Neural cell (in vitro differentiated cells): ENCODE results near the gene MAP4K2. TPM values are rescaled to one million over a fixed set of nuclear protein-coding genes. Genes with fewer than 3 reads are reported as not detected.

Source experiments
- H2AFZ ChIP-seq: fragments of 200-600, 300-800 bp; sonication (generic), shearing (Covaris generic); 2 replicates; pipeline ENCODE4 v1.6.0; 2014; ENCODE audit warnings: low read depth, mild to moderate bottlenecking, antibody characterized with exemption, low read length, moderate library complexity
- H3F3A ChIP-seq: fragments of 200-600 bp; shearing (Covaris generic); 2 replicates; pipeline ENCODE4 v1.6.1; 2016; ENCODE audit warnings: mild to moderate bottlenecking, moderate library complexity, mixed read lengths, antibody characterized with exemption, low read length; ENCODE audit not compliant: insufficient read depth, poor library complexity, severe bottlenecking
- H3K27ac ChIP-seq: fragments of 200-600, 300-800 bp; sonication (generic), shearing (Covaris generic); 2 replicates; pipeline ENCODE4 v1.5.1; 2014; ENCODE audit warnings: mild to moderate bottlenecking, low read length, moderate library complexity
- H3K27me3 ChIP-seq: fragments of 300-800, 200-600 bp; sonication (generic), shearing (Covaris generic); 2 replicates; pipeline ENCODE4 v1.6.0; 2014; ENCODE audit warnings: mild to moderate bottlenecking, low read depth, low read length, moderate library complexity; ENCODE audit not compliant: insufficient read depth
- H3K36me3 ChIP-seq: fragments of 300-800, 200-600 bp; sonication (generic), shearing (Covaris generic); 2 replicates; pipeline ENCODE4 v1.5.1; 2014; ENCODE audit warnings: mild to moderate bottlenecking, antibody characterized with exemption, low read length, moderate library complexity; ENCODE audit not compliant: insufficient read depth
- H3K4me2 ChIP-seq: fragments of 300-800, 200-600 bp; sonication (generic), shearing (Covaris generic); 2 replicates; pipeline ENCODE4 v1.6.0; 2014; ENCODE audit warnings: mild to moderate bottlenecking, low read length
- H3K4me3 ChIP-seq: fragments of 300-800, 200-600 bp; sonication (generic), shearing (Covaris generic); 2 replicates; pipeline ENCODE4 v1.5.1; 2014; ENCODE audit warnings: mild to moderate bottlenecking, low read length, moderate library complexity
- H3K79me2 ChIP-seq: fragments of 200-600 bp; shearing (Covaris generic); replicated peaks from 2 replicates; pipeline ENCODE4 v1.6.0; 2014; ENCODE audit warnings: mild to moderate bottlenecking, low read length, moderate library complexity; ENCODE audit not compliant: insufficient read depth
- H3K9ac ChIP-seq: fragments of 300-800, 200-600 bp; sonication (generic), shearing (Covaris generic); 2 replicates; pipeline ENCODE4 v1.6.1; 2016; ENCODE audit warnings: mild to moderate bottlenecking, low read length, mixed read lengths
- H3K9me2 ChIP-seq: fragments of 200-600 bp; shearing (Covaris generic); 2 replicates; pipeline ENCODE4 v1.6.1; 2016; ENCODE audit warnings: mild to moderate bottlenecking, low read length, mixed read lengths; ENCODE audit not compliant: insufficient read depth
- H3K9me3 ChIP-seq: fragments of 200-600, 300-800 bp; sonication (generic), shearing (Covaris generic); 2 replicates; pipeline ENCODE4 v1.6.1; 2016; ENCODE audit warnings: mild to moderate bottlenecking, mixed run types, low read length, moderate library complexity, mixed read lengths
- H4K20me1 ChIP-seq: fragments of 200-600 bp; shearing (Covaris generic); 2 replicates; pipeline ENCODE4 v1.6.1; 2016; ENCODE audit warnings: mild to moderate bottlenecking, mixed run types; ENCODE audit not compliant: insufficient read depth
- CTCF ChIP-seq: fragments of 450-650 bp; IDR thresholded peaks from 2 replicates; pipeline ENCODE4 v1.5.1; 2014; ENCODE audit warnings: antibody characterized with exemption, mild to moderate bottlenecking, moderate library complexity; ENCODE audit not compliant: poor library complexity, severe bottlenecking
- EP300 ChIP-seq: fragments of 450-650 bp; conservative IDR thresholded peaks from 2 replicates; pipeline ENCODE4 v1.6.1; 2014; ENCODE audit warnings: antibody characterized with exemption, mild to moderate bottlenecking, moderate library complexity; ENCODE audit not compliant: poor library complexity, severe bottlenecking
- EZH2 ChIP-seq: fragments of 200-600, 300-800 bp; shearing (Covaris generic), sonication (generic); IDR thresholded peaks from 2 replicates; pipeline ENCODE4 v1.6.1; 2014; ENCODE audit warnings: antibody characterized with exemption, low read length, borderline replicate concordance, mild to moderate bottlenecking; ENCODE audit not compliant: insufficient read depth, poor library complexity, severe bottlenecking
- MXI1 ChIP-seq: fragments of 450-650 bp; conservative IDR thresholded peaks from 2 replicates; pipeline ENCODE4 v1.6.1; 2014; ENCODE audit warnings: antibody characterized with exemption, mild to moderate bottlenecking; ENCODE audit not compliant: poor library complexity, severe bottlenecking
- POLR2AphosphoS5 ChIP-seq: IDR thresholded peaks from 2 replicates; pipeline ENCODE4 v1.6.1; 2012
- RAD21 ChIP-seq: fragments of 450-650 bp; conservative IDR thresholded peaks from 2 replicates; pipeline ENCODE4 v1.6.1; 2014; ENCODE audit warnings: antibody characterized with exemption, mild to moderate bottlenecking, moderate library complexity
- SMC3 ChIP-seq: fragments of 450-650 bp; conservative IDR thresholded peaks from 2 replicates; pipeline ENCODE4 v1.6.1; 2014; ENCODE audit warnings: antibody characterized with exemption, mild to moderate bottlenecking, moderate library complexity; ENCODE audit not compliant: poor library complexity
- TAF1 ChIP-seq: IDR thresholded peaks from 2 replicates; pipeline ENCODE4 v1.6.1; 2012; ENCODE audit warnings: low read depth
- polyA plus RNA-seq: library from polyadenylated mRNA; depleted of rRNA; stranded (reverse); fragments of >200 nt; gene quantifications from 2 replicates; pipeline ENCODE4 v1.2.3, GENCODE V29; 2014
- TF ChIP-seq, protein P1 (sequence below): IDR thresholded peaks from 2 replicates; pipeline ENCODE4 v1.6.1; 2012; ENCODE audit warnings: borderline replicate concordance

Gene MAP4K2
- polyA plus RNA-seq, 1 donor from 2014 or later, result 12.4 TPM

GRCh38 chr11:64778223-64778472 is 24.9 kb downstream of the MAP4K2 start:
- Histone ChIP-seq H3K4me2 (no peak overlapping the region), H3K4me3 (peak overlapping the region; percentile 72), H3F3A (peaks cover 7% of the 10 kb centered on the region), H3K9ac (peak overlapping the region; percentile 97), H4K20me1 (peaks cover 30% of the 10 kb centered on the region), H3K27me3 (no peaks in the 10 kb centered on the region), H3K9me3 (no peaks in the 10 kb centered on the region), H3K79me2 (peaks cover 46% of the 10 kb centered on the region), H3K36me3 (peaks cover 14% of the 10 kb centered on the region), H3K27ac (peak overlapping the region; percentile 96), H2AFZ (no peak overlapping the region), H3K9me2 (no peaks in the 10 kb centered on the region)
- TF ChIP-seq SMC3 (peak; percentile 15), EP300 (no peak), EZH2 (no peak), MXI1 (peak; percentile 52), RAD21 (no peak), CTCF (no peak), POLR2AphosphoS5 (no peak), TAF1 (no peak)
- TF ChIP-seq, protein P1, sequence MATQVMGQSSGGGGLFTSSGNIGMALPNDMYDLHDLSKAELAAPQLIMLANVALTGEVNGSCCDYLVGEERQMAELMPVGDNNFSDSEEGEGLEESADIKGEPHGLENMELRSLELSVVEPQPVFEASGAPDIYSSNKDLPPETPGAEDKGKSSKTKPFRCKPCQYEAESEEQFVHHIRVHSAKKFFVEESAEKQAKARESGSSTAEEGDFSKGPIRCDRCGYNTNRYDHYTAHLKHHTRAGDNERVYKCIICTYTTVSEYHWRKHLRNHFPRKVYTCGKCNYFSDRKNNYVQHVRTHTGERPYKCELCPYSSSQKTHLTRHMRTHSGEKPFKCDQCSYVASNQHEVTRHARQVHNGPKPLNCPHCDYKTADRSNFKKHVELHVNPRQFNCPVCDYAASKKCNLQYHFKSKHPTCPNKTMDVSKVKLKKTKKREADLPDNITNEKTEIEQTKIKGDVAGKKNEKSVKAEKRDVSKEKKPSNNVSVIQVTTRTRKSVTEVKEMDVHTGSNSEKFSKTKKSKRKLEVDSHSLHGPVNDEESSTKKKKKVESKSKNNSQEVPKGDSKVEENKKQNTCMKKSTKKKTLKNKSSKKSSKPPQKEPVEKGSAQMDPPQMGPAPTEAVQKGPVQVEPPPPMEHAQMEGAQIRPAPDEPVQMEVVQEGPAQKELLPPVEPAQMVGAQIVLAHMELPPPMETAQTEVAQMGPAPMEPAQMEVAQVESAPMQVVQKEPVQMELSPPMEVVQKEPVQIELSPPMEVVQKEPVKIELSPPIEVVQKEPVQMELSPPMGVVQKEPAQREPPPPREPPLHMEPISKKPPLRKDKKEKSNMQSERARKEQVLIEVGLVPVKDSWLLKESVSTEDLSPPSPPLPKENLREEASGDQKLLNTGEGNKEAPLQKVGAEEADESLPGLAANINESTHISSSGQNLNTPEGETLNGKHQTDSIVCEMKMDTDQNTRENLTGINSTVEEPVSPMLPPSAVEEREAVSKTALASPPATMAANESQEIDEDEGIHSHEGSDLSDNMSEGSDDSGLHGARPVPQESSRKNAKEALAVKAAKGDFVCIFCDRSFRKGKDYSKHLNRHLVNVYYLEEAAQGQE, result no peak

DNA sequence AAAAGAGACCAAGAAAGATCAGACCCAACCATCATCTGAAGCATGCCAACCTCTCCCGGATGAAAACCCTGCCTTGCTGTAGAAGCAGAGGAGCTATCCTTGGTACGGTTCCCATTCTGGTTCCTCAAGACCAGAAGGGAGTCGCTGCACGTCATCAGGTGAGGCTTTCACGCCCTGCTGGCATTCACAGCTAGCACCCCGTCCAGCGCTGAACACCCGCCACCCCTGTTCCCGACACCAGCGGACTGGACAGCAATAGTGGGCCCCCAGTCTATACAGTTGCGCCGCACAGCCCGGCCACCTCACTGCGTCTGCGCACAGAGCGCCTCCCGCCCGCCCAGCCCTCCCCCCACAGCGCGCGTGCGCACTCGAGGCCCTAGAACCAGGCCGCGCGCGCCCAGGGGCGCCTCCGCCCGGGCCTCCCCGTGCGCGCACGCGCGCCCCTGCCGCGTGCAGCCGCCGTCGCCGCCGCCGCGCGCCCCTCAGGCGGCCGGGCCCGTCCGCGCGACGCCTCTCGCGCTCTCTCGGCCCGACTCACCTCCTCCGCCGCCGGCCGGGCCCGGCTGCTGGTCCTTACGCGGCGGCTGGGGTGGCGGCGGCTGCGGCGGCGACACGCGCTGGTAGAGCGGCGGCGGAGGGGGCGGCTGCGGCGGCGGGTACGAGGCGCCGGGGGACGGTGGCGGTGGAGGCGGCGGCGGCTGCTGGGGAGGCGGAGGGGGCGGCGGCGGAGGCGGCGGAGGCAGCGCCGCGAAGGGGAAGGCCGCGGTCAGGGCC is 25.4 kb downstream of the MAP4K2 start:
- Histone ChIP-seq H3K9me2 (no peaks in the 10 kb centered on the region), H3F3A (peaks cover 7% of the 10 kb centered on the region), H2AFZ (no peak overlapping the region), H3K36me3 (peaks cover 19% of the 10 kb centered on the region), H3K79me2 (peaks cover 51% of the 10 kb centered on the region), H3K4me3 (peak overlapping the region; percentile 80), H3K27ac (peak overlapping the region; percentile 96), H3K4me2 (peak overlapping the region; percentile 91), H4K20me1 (peaks cover 32% of the 10 kb centered on the region), H3K9me3 (no peaks in the 10 kb centered on the region), H3K9ac (peak overlapping the region; percentile 97), H3K27me3 (no peaks in the 10 kb centered on the region)
- TF ChIP-seq, protein P1, result no peak
- TF ChIP-seq SMC3 (peak; percentile 49), RAD21 (peak; percentile 44), POLR2AphosphoS5 (peak; percentile 18)
